ENCODE measurements around the gene TRIM44.

The TRIM44 gene

DNA sequence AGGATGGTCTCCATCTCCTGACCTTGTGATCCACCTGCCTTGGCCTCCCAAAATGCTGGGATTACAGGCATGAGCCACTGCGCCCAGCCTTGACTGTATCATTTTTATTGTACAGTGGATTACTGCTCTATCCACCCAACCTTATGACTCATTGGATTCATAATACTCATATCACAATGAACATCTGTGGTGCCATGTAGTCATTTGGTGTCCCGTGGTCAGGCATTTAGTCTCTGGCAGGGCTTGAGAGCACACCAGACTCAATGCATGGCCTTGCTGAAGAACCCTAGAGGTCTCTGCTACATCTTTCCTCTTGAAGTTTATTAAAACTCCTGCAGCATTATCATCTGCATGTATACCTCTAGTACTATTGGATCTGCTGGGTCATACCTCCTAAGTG lies 183.3 kb downstream of the TRIM44 start:
- no peaks in the 10 kb centered on the region for H3K36me3 ChIP-seq
- no peak for TF ChIP-seq Cebpa-rat (IDR thresholded peaks at IDR 0.05)

DNA sequence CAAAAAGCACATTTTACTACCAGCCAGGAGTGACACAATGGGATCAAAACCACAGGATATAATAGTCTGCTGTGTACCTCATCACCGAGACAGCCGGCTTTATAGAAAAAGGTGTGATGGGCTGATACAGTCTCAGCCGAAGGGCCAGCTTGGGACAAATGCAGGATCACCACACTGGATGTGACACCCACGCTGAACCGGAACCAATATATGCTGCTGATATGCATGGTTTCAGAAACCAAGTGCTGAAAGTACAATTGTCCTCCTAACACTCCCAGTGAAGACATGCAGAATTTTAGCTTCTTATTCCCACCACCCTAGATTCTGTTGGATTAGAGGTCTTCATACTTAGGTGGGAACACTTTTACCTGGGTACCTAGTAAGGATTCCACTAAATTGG lies 184.3 kb downstream of the TRIM44 start:
- Histone ChIP-seq H3K36me3 (no peaks in the 10 kb centered on the region), H4K20me1 (no peaks in the 10 kb centered on the region), H3K27me3 (no peaks in the 10 kb centered on the region), H3K9me3 (replicated peaks in 1 of 11) (no peaks in the 10 kb centered on the region; a peak in 1 of 22 replicates), H3K27ac (no peak overlapping the region), H3K9ac (no peak overlapping the region), H3K4me3 (no peak overlapping the region), H3K4me2 (no peak overlapping the region), H3K4me1 (peaks cover 0 to 8% (median 7%) of the 10 kb centered on the region in 10 experiments; a peak in 17 of 20 replicates)
- no peak for TF ChIP-seq Cebpa-rat (IDR thresholded peaks at IDR 0.05)

More for the DNA sequence above, 183.3 kb downstream of the TRIM44 start:
- Histone ChIP-seq H3K4me3 (no peak overlapping the region), H3K4me2 (no peak overlapping the region), H3K9ac (no peak overlapping the region), H3K4me1 (peaks cover 0 to 6% (median 0%) of the 10 kb centered on the region in 10 experiments; a peak in 1 of 20 replicates), H4K20me1 (no peaks in the 10 kb centered on the region), H3K27ac (no peak overlapping the region), H3K9me3 (replicated peaks in 1 of 11) (no peaks in the 10 kb centered on the region; a peak in 1 of 22 replicates), H3K27me3 (no peaks in the 10 kb centered on the region)

DNA sequence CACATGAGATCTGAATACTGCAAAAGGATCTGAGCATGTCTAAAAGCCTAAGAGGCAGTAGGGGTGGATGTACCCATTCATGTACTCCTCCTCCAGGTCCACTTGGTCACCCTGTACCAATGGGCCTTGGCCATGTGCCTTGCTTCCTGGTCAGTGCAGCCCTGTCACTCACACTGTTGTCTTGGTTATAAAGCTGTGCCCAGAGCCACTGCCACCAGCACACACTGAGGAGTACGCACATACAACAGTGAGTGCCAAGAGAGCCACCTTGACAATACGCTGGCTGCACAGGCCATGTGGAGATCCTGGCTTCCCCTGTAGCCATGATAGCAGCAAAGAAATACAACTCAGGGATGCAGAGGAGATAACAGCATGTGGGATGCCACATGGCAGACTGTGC lies 184.9 kb downstream of the TRIM44 start:
- Histone ChIP-seq H3K4me3 (no peak overlapping the region), H4K20me1 (no peaks in the 10 kb centered on the region), H3K27ac (no peak overlapping the region), H3K36me3 (no peaks in the 10 kb centered on the region), H3K9me3 (replicated peaks in 1 of 11) (no peaks in the 10 kb centered on the region; a peak in 1 of 22 replicates), H3K4me2 (no peak overlapping the region), H3K9ac (no peak overlapping the region), H3K4me1 (peaks cover 0 to 13% (median 13%) of the 10 kb centered on the region in 10 experiments; a peak in 17 of 20 replicates), H3K27me3 (no peaks in the 10 kb centered on the region)
- TF ChIP-seq Cebpa-rat (IDR thresholded peaks at IDR 0.05): no peak

DNA sequence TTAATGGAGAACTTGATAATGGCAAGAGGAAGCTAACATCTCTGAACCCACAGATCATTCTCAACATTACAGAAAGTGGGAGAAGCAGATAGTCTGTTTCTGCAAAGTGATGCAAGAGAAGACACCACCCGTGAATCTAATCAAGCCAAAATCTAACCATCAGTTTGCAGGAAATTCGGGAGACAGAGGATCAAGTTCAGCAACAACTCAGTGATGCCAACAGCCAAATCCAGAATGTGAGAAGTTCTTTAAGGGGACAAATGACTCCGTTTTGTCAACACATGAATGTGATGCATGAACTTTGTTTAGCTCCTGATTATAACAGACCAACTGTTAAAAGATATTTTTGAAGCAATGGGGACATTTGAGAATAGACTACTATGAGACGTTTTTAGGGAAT lies 186.0 kb downstream of the TRIM44 start:
- Histone ChIP-seq H3K9ac (no peak overlapping the region), H3K36me3 (no peaks in the 10 kb centered on the region), H3K4me1 (peaks cover 0 to 18% (median 17%) of the 10 kb centered on the region in 10 experiments; a peak in 17 of 20 replicates), H3K27ac (no peak overlapping the region), H3K4me3 (no peak overlapping the region), H4K20me1 (no peaks in the 10 kb centered on the region), H3K27me3 (no peaks in the 10 kb centered on the region), H3K9me3 (replicated peaks in 1 of 11) (no peaks in the 10 kb centered on the region), H3K4me2 (no peak overlapping the region)
- TF ChIP-seq Cebpa-rat (IDR thresholded peaks at IDR 0.05): no peak

DNA sequence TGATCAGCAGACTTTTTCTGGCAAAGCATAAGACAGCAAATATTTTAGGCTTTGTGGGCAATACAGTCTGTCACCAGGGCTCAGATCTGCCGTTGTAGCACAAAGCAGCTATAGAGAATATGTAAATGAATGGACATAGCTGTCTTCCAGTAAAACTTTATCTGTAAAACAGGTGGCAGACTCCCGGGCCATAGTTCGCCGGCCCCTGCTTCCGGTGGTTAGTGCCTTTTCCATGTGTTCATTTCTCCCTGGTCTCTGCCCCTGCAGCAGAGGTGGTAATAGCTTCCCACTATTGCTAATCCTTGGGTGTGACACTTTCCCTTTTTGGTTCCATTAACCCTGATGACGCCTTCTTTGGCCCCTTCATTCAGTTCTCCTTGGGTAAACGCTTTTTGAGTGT lies 187.6 kb downstream of the TRIM44 start:
- no peak overlapping the region for H3K9ac ChIP-seq
- no peaks in the 10 kb centered on the region for H3K27me3 ChIP-seq
- no peak for TF ChIP-seq Cebpa-rat (IDR thresholded peaks at IDR 0.05)
- no peak overlapping the region for H3K4me2 ChIP-seq
- no peaks in the 10 kb centered on the region for H3K36me3 ChIP-seq
- no peak overlapping the region for H3K4me3 ChIP-seq
- peaks cover 0 to 18% (median 17%) of the 10 kb centered on the region in 10 experiments; a peak in 17 of 20 replicates for H3K4me1 ChIP-seq
- H3K27ac ChIP-seq: no peak overlapping the region
- H4K20me1 ChIP-seq: no peaks in the 10 kb centered on the region
- H3K9me3 ChIP-seq (replicated peaks in 1 of 11): no peaks in the 10 kb centered on the region

DNA sequence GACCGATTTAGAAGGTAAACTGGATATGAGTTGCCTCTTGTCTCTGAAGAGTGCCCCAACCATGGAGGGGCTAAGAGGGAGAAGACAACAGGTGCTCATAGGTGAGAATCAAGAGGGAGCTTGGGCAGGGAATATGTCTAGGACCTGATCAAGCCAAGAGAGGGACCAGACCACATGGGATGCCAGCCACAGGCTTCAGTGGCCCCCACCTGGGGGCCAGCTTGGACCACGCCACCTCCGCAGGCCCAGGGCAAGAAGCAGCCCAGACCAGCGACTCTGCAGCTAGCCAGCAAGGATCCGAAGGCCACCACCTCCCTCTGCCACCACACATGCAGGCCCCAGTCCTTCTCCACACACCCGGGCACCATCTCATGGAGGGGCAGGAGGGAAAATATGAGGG lies 188.8 kb downstream of the TRIM44 start:
- Histone ChIP-seq H3K27ac (peak overlapping the region in 8 of 11 experiments; percentile 1 to 60 (median 37); a peak in 12 of 22 replicates), H3K4me3 (no peak overlapping the region)
- TF ChIP-seq Cebpa-rat (IDR thresholded peaks at IDR 0.05): no peak

DNA sequence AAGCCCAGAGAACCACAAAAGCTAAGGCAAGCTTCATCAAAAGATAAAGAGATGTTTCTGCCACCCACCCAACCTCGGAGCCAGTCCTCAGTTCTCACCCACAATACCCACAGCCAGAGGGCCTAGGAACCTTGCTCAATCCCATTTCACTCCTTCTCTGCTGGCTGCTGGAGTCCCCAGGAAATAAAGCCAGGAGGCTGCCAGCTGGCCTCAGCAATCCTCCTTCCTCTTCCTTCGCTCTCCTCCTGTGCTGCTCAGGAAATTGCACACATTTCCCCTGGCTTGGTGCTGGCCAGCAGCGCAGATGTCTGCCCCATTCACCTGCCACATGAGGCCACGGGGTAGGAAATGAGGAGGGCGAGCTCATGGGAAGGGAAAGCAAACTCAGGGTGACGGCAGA lies 189.5 kb downstream of the TRIM44 start:
- peaks cover 0 to 18% (median 17%) of the 10 kb centered on the region in 10 experiments; a peak in 17 of 20 replicates for H3K4me1 ChIP-seq
- H3K4me3 ChIP-seq: no peak overlapping the region
- no peaks in the 10 kb centered on the region for H4K20me1 ChIP-seq
- no peaks in the 10 kb centered on the region for H3K9me3 ChIP-seq (replicated peaks in 1 of 11)
- peak in 3 of 11 experiments; percentile 25 to 58 (median 36); a peak in 4 of 22 replicates for TF ChIP-seq Cebpa-rat (IDR thresholded peaks at IDR 0.05)
- H3K27me3 ChIP-seq: no peaks in the 10 kb centered on the region
- H3K4me2 ChIP-seq: peak overlapping the region in 9 of 11 experiments; percentile 47 to 71 (median 55); a peak in 18 of 22 replicates
- H3K27ac ChIP-seq: peak overlapping the region in 7 of 11 experiments; percentile 1 to 60 (median 38); a peak in 10 of 22 replicates
- H3K9ac ChIP-seq: peak overlapping the region in 4 of 11 experiments; percentile 5 to 50 (median 22); a peak in 4 of 22 replicates
- H3K36me3 ChIP-seq: no peaks in the 10 kb centered on the region

More for the DNA sequence above, 188.8 kb downstream of the TRIM44 start:
- Histone ChIP-seq H3K27me3 (no peaks in the 10 kb centered on the region), H4K20me1 (no peaks in the 10 kb centered on the region), H3K36me3 (no peaks in the 10 kb centered on the region), H3K9me3 (replicated peaks in 1 of 11) (no peaks in the 10 kb centered on the region), H3K4me1 (peaks cover 0 to 18% (median 17%) of the 10 kb centered on the region in 10 experiments; a peak in 17 of 20 replicates), H3K9ac (peak overlapping the region in 2 of 11 experiments; percentile 31 to 50; a peak in 3 of 22 replicates), H3K4me2 (peak overlapping the region in 9 of 11 experiments; percentile 47 to 71 (median 55); a peak in 16 of 22 replicates)

DNA sequence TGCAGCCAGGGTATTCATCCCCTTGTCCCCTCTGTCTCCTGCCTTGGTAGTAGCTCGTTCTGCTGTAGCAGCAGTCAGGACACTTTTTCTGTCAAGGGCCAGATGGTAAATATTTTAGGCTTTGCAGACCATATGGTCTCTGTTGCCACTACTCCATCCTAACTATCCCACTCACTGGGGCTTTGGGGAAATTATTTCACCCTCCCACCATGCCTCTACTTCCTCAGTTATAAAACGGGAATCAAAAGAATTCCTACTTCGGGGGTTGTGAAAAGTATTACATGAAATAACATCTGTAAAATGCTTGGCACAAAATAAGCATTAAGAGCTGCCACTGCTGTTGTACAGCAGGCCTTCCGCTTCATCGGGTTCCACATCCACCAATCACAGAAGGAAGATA lies 191.4 kb downstream of the TRIM44 start:
- Histone ChIP-seq H3K9ac (no peak overlapping the region), H3K27me3 (no peaks in the 10 kb centered on the region), H3K4me2 (no peak overlapping the region), H3K4me3 (no peak overlapping the region), H3K9me3 (replicated peaks in 1 of 11) (peaks cover 0 to 3% (median 0%) of the 10 kb centered on the region in 11 experiments; a peak in 2 of 22 replicates), H3K27ac (no peak overlapping the region), H4K20me1 (no peaks in the 10 kb centered on the region), H3K36me3 (no peaks in the 10 kb centered on the region), H3K4me1 (peaks cover 0 to 21% (median 17%) of the 10 kb centered on the region in 10 experiments; a peak in 17 of 20 replicates)
- no peak for TF ChIP-seq Cebpa-rat (IDR thresholded peaks at IDR 0.05)

DNA sequence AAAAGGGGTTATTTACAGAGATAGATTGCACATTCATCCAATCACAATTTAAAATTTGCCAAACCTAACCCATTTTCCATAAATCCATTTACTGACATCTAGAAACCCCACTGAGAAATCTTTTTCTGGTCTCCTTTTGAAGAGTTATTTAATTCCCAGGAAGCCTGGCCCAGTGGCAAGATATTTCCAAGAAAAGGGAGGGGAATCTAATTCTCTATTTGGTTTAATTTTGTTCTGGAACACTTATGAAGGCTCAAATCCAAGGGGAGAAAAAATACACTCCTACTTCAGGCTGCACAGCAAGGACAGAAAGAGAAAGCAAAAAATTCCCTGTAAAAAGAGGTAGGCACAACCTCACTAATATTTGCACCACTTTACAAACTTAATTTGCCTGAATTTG lies 193.1 kb downstream of the TRIM44 start:
- no peaks in the 10 kb centered on the region for H3K36me3 ChIP-seq
- H3K27ac ChIP-seq: no peak overlapping the region
- no peak overlapping the region for H3K9ac ChIP-seq
- H3K9me3 ChIP-seq (replicated peaks in 1 of 11): peaks cover 0 to 10% (median 0%) of the 10 kb centered on the region in 11 experiments; a peak in 2 of 22 replicates
- TF ChIP-seq Cebpa-rat (IDR thresholded peaks at IDR 0.05): no peak
- H3K4me3 ChIP-seq: no peak overlapping the region
- no peak overlapping the region for H3K4me2 ChIP-seq
- no peaks in the 10 kb centered on the region for H3K27me3 ChIP-seq
- no peaks in the 10 kb centered on the region for H4K20me1 ChIP-seq
- peaks cover 0 to 36% (median 17%) of the 10 kb centered on the region in 10 experiments; a peak in 17 of 20 replicates for H3K4me1 ChIP-seq

DNA sequence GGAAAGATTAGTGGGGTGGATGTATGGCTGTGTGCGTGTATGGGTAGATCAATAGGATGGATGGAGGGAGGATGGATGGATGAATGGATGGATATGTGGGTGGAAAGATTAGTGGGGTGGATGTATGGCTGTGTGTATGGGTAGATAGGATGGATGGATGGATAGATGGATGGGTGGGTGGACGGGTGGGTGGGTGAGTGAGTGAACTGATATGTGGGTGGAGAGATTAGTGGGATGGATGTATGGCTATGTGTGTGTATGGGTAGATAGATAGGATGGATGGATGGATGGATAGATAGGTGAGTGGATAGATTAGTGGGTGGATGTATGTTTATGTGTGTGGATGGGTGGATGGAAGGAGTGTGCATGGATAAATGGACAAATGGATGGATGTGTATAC lies 193.7 kb downstream of the TRIM44 start:
- H3K4me2 ChIP-seq: no peak overlapping the region

More for the DNA sequence above, 193.7 kb downstream of the TRIM44 start:
- Histone ChIP-seq H3K9ac (no peak overlapping the region), H3K27ac (no peak overlapping the region), H3K27me3 (no peaks in the 10 kb centered on the region), H3K4me3 (no peak overlapping the region), H3K4me1 (peaks cover 0 to 35% (median 16%) of the 10 kb centered on the region in 10 experiments; a peak in 17 of 20 replicates), H4K20me1 (no peaks in the 10 kb centered on the region), H3K9me3 (replicated peaks in 1 of 11) (peaks cover 0 to 10% (median 0%) of the 10 kb centered on the region in 11 experiments; a peak in 2 of 22 replicates), H3K36me3 (no peaks in the 10 kb centered on the region)
- no peak for TF ChIP-seq Cebpa-rat (IDR thresholded peaks at IDR 0.05)
